T-helper 9 cell (primary cell): Measurements from ENCODE around the gene FOXS1.
"Not testable (repeated sequence)": the region's sequence is repeated elsewhere in the genome, so short reads cannot be mapped to it uniquely, and the experiment has no call there.

Source experiments
- DNase-seq: peaks from one replicate; pipeline ENCODE4 v3.0.0-alpha.2; 2020

The FOXS1 gene

DNA sequence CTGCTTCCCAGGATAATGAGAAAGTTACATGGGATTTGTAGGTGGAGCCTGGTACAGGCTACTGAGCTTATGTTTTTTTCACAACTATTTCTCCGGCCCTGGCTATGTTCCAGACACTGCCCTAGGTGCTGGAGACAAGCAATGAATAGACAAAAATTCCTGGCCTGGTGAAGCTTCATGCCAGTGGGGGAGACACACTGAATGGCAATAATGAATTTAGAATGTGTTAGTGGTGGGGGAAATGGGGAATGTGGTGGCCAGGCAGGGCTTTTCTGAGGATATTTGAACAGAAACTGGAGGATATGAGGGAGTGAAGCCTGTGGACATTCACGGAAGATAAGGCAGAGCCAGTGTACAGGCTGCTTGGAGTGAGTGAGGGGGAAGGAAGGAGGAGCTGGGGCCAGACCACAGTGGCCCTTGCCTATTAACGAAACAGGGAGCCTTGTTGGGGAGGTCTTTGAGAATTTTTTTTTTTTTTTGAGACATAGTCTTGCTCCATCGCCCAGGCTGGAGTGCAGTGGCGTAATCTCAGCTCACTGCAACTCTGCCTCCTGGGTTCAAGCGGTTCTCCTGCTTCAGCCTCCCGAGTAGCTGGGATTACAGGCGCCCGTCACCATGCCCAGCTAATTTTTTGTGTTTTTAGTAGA is 6.6 kb downstream of the FOXS1 start:
- DNase-seq, result no peak

DNA sequence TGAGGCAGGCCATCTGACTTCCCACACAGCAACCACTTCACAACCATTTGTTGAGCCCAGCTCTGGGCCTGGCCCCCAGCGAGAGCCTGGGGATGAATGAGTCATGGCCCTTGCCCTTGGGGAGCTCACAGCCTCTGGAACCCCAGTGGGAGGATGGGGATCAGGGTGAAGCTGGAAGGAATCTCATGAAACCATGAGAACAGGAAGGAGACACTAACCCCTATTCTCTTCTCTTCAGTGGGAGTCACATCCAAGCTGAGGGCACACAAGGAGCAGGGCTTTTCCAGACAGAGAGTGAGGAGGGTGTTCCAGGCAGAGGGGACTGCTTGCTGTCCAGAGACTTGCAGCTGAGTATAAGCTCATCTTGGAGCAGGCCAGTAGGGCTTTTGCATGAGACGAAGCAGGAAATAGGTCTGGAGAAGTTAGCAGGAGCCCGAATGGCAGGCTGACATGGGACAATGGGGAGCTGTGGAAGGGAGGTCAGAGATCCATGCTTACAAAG is 7.5 kb downstream of the FOXS1 start:
- DNase-seq, result no peak

DNA sequence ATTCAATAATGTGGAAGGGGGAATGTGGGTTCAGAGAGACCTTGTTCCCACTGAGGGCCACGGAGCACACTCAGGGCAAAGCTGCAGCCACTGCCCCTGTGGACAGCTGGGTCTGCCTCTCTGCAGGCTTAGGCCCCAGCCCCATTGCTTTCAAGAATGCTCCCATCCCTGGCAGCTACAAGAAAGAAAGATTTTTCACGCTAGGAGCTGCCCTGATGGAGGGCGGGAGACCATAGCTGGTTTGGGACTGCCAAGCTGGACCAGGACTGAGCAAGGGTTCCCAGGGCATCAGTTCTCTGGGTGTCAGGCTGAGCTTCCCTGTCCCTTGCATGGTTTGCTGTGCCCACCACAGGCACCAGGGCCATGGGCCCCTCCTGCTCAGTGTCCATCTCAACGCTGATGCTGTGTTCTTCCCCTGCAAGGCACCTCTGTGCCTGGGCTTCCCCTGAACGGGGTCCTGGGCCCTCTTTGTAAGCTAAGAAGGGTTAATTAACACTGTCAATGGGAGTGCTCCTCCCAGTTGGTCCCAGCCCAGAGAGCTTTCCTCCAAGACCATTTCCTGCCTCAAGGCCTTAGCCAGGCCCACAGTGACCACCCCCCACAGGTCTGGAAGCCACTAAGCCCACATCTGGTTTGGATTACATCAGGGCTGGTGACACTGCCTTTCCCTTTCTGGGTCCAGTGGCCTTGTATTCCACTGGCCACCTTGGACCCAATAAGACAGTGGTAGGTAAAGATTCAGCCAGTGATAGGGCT is 8.4 kb downstream of the FOXS1 start:
- DNase-seq, result no peak

DNA sequence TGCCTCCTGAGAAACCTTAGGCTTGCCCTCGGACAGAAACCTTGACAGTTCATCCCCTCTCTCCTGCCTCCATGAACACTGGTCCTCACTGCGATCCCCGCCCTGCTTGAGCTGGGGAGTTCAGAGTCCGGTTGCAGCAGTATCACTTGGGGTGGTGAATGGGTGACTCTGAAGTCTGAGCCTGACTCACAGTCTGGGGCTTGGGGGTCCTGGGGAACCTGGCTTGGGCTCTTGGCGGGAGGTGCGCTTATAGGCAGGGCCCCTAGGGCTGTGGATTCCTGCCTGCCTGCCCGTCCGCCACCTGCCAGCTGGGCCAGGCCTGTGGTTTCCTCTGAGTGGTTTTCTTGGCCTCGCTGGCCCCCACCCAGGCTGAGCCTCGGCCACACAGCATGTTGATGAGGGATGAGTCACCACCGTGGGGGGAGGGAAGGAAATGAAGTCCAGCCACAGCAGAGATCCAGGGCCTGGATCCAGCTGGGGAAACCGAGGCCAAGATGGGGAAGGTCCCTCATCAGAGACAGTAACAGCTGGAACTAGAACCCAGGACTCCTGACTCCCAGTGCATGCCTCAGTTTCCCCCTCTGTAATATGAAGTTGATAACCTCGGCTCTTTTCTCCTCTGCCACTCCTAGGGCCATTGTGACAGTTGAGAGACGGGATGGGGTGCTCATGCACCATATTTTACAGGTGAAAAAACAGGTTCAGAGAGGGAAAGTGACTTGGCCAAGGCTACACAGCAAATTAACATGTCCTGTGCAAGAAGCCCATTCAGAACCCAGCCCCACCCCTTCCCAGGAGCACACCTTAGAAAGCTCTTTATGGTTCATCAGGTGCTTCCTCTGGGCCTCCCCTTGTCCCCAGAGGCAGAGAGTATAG is 9.2 kb downstream of the FOXS1 start:
- DNase-seq, result no peak

DNA sequence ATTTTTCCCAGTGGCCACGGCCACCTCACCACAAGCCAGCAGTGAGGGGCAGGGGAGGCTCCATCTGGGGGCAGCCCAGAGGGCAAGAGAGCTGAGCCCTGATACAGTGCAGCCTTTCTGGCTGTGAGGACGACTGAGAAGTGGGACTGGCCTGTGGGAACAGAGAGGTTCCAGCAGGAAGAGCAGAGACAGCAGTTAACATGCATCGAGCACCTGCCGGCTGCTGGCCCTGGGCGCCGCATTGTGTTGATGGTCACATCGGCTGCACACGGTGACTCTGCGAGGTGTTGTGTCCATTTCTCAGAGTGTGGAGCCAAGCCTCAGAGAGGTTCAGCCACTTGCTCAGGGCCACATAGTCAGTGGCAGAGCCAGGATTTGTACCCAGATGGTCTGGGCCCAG is 9.8 kb downstream of the FOXS1 start:
- DNase-seq, result no peak

DNA sequence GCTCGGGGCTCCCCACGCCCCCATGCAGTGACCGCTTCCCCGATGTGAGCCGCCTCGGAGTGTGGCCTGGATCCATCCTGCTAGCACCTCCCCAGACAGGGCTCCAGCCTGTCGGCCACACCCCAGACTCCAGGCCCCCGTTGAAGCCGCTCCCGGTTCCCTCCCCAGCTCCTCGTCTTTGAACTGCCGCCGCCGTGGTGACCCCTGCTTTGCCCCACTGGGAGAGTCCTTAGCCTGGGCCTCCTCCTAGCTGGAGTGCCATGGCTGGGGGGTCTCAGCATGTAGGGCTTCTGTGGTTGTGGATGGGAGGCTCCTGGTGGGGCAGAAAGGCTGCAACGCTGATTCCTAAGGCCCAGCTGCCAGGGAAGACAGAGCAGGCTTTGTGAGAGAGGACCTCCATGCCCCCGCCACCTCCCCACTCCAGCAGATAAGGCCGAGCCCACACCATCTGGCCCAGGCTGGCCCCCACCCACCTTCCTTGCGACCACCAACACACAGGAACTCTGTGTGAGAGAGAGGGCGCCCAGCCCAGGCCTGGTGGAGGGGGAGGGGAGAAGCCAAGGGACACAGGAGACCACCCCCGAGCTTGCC is 11.4 kb downstream of the FOXS1 start:
- DNase-seq, result no peak

- DNase-seq, result peak; percentile 55
Measured at GRCh38 chr20:31833130-31833930, 12.1 kb downstream of the FOXS1 start.

DNA sequence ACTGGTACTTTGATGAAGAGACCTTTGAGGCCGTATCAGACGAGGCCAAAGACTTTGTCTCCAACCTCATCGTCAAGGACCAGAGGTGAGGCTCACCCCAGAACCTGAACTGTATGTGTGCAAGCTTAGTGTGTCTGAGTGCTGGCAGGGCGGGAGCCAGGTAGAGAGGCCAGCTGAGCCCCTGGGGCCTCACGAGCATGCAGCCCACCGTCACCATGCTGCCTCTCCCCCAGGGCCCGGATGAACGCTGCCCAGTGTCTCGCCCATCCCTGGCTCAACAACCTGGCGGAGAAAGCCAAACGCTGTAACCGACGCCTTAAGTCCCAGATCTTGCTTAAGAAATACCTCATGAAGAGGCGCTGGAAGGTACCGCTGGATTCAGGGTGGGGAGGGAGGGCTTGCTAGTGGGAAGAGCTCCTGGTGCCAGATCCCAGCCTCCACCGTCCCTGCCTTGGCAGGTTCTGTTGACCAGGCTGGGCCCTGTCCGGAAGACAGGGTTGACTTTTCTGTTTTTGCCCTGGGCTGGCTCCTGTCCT is 13.6 kb downstream of the FOXS1 start:
- no peak for DNase-seq

DNA sequence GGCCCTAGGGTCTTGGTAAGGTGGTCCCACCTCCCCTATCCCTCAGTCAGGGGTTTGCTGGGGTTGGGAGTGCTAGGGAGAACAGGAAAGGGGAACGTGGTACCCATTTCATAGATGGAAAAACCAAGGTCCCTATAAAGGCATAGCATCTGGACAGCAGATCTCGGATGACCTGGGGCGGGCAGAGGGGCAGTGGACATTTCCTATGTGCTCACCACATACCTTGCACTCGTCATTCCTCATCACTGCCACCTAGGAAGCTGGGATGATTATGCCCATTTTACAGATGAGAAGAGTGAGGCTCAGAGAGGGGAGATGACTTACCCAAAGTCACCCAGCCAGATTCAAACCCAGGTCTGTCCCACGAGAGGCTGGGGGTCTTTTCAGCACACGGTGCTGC is 14.2 kb downstream of the FOXS1 start:
- no peak for DNase-seq

DNA sequence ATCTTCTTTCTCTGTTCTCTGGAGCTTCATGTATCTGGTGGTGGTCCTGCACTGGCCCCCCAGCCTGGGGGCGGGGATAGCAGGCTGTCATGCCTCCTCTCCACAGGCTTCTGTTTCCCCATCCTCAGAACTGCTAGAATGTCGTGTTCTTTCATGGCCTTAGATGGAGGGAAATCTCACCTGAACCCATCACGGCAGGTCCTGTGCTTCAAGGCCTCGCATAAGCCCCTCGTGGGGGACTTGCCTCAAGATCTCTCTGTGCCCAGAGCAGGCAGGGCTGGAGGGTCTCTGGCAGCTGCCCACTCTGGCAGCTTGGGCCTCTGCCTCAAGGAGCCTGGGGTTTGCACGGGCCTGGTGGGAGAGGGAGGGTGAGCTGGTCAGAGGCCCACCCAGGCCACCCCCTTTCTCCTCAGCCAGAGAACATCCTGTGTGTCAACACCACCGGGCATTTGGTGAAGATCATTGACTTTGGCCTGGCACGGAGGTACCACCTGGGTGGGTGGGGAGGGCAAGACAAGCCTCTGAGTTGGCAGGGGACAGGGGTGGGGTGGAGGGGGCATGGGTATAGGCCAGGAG is 14.9 kb downstream of the FOXS1 start:
- DNase-seq, result no peak

- no peak for DNase-seq
Measured at GRCh38 chr20:31829731-31830130, 15.7 kb downstream of the FOXS1 start.

- DNase-seq, result not testable (repeated sequence)
Measured at GRCh38 chr20:31828016-31828415, 17.4 kb downstream of the FOXS1 start.

DNA sequence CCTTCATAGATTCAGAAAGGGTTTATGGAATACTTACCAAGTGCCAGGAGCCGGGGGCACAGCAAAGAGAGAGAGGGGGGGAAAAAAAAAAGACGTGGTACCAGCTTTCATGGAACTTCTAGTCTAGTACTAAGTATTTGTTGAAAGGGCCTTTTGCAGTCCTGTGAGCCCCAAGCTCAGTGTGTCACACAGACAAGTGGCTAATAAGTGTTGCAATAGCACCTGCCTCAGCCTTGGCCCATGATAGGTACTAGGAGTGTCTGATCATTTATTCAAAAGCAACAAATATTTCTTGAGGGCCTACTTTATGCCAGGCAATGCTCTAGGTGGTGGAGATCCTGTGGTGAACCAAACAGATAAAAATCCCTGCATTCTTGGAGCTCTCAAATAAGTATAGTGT is 18.3 kb downstream of the FOXS1 start:
- no peak for DNase-seq

- no peak for DNase-seq
Measured at GRCh38 chr20:31826074-31826473, 19.3 kb downstream of the FOXS1 start.

DNA sequence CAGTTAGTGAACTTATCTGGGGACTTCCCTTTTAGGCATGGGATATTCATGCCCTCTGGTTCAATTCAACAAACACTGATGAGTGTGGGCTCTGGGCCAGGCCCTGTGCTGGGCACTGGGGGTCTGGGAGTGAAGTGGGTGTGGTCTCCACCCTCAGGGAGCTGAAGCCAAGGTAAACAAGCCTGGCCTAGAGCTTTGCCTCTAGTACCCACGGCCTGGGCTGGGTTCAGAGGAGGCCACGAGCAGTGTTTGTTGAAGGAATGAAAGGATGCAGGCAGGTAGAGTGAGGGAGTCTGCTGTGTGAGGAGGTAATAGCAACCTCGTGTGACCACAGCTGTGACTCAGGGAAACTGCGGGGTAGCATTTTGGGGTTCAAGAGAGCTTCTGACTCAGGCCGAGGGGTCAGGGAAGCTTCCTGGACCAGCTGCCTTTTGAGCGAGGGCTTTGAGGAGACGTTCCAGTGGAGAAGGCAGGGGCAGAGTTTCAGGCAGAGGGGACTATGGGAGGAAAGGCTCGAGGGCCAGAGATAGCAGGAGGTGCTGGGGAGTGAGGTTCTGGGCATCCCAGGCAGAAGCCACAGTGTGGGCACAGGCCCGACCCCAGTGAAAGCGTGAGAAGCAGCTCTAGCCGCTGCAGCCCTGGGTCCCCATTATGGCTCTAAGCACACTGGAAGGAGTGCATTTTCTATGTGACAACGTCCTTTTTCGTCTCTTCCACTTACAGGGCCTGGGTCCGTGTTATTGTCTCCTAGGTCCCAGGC is 20.7 kb downstream of the FOXS1 start:
- no peak for DNase-seq

- no peak for DNase-seq
Measured at GRCh38 chr20:31824125-31824485, 21.3 kb downstream of the FOXS1 start.

- DNase-seq, result no peak
Measured at GRCh38 chr20:31823360-31824124, 21.9 kb downstream of the FOXS1 start.

DNA sequence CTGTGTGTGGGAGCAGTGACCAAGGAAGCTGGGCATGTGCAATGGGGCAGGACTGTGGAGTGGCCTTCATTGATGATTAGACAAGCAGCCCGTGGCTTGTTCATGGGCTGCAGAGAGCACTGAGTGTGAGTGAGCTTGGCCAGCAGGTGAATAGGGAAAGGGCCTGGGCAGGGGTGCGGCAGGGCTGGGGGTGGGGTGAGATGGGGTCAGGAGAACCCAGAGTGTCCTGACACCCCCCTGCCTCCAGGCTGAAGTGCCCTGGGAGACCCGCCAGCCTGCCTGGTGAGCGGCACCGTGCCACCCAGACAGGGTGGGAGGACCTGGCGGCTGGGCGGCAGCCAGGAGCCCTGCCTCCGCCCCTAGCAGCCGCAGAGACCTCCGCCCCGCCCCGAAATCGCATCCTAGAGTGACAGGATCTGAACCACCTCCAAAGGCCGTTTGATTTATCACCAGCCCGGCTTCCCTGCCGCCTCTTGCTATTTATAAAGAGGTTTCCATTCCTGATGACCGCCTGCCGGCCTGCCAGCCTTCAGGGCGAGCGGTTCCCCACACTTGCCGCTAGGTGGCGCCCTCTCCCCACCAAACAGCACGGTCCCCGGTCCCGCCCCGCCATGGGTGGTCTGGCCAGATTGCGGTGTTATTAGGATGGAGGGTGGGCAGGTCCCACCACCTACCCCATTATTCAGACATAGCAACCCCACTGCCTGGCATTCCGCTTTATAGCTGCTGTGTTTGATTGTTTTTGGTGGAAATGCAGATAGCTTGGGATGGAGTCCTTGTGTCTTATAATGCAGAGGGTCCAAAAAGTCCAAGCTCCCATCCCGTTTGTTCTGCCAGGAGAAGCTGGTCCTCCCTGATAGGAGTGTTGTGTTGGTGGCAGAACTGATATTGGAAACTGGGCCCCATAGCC is 22.7 kb downstream of the FOXS1 start:
- peak; percentile 75 for DNase-seq

- no peak for DNase-seq
Measured at GRCh38 chr20:31821427-31821826, 24.0 kb downstream of the FOXS1 start.
